ENCODE results near the gene MFAP2.
A peak's percentile ranks its signal among the peaks of the same experiment; 100 is the strongest.

The MFAP2 gene

DNA sequence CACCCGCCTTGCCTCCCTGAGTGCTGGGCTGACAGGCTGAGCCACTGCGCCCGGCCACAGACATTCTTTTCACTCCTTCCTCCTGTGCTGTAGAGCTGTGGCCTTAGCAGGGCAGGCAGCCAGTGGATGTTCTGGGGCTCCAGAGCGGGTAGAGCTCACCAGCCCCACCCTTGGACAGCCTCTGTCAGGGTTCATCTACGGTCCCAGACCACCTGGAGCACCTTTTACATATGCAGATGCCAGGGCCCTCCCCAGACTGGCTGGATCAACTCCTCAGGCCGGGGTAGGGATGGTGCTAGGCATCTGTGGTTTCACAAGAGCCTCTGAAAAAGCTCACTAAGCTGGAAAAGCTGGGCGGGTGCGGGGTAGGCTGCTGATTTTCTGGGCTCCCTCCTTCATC is 26.7 kb upstream of the MFAP2 start:
- DNase-seq, result no peak

DNA sequence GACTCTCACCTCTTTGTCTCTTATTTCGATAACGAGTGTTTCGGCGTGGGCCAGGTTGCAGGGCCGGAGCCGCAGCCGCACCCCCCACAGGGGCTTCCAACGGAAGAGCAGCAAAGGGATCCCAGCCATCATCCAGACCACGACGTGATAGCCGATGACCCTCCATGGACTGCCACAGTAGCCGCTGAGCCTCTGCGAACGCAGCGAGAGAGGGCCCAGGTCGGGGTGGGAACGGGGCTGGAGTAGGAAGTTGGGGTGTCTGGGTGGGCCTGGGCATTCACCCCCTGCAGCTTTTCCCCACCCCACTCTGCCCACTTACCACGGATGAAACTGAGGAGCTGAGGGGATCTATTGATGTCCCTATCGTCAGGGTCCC is 24.9 kb upstream of the MFAP2 start:
- DNase-seq, result no peak

DNA sequence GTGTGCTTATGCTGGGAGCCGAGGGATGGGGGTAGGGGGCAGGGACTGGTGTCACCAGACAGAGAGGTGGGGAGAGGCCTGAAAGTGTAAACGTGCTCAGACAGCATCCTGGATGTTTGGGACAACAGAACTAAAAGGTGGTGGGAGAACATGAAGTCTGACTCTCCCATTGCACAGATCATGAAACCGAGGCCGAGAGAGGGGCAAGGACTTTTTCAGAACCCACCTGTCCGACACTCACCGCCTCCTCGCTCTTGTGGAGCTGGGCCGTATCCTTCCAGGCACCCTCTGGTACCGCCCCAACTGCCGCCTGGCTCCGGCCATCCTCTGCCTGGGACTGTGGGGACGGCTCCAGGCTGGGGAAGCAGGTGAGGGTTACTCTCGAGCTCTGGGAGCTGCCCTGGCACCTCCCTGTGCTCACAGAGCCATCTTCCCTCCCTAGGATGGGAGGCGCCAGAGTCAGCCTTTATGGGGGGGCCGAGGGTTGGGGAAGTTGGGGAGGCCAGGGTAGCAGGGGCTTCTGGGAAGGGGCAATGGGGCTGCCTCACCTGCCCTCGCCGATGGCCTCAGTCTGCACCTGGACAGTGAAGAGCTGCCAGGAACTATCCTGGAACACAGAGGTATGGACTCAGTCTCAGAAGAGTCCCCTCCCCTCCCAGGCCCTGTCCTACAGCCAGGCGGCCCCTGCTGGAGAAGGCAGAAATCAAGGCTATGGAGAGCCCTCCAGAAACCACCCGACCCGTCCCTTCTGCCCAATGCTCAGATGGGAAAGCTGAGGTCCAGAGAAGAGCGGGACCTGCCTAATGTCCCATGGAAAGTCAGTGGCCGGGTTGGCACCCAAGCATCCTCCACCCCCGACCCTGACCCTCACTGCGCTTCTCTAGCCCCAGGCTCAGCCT is 24.3 kb upstream of the MFAP2 start:
- DNase-seq, result no peak

DNA sequence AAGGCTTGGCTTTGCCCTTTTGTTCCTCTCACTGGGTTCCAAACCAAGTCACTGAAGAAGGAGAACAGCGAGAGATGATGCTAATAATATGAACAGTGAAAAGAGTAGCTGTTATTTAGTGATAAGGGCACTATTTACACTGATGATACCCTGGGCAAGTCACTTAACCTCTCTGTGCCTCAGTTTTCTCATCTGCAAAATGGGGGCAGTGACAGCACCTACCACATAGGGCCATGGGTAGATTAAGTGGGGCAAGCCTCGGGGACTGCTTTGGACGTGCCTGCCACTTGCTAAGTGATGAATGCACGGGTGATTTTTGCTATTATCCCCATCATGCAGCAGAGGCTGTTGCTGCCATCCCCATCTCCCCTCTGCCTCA is 22.1 kb upstream of the MFAP2 start:
- DNase-seq, result no peak

DNA sequence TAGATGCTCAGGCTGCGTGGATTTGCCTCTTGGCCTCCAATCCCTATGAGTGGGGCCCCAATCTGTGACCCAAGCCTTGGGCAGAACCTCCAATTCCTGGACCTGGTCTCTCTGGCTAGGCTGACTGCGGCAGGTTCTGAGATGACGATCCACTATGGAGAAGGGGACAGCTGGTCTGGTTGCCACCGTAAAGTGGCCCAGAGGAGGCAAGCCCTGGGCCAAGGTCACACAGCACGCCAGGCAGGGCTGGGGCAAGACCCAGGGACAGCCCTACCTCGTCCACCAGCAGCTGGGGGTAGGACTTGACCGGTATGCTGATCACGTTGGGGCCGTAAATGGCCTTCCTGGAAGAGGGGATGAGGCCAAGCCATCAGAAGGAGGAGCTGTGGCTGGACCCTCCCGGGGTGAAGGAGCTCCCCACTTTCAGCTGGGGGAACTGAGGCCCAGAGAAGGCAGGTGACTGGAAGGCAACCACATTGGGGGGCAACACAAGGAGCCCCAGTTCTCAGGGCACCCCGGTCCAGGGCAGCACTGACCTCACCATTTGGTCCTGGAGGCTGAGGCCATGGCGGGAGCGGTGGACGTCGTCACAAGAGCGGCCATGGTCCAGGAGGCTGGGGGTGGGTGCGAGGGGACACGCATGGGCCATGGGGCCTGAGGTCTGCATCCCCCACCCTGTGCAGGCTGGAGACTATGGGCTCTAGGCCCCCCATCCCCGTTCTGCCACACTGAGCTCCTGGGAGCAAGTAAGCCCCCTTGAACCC is 21.5 kb upstream of the MFAP2 start:
- no peak for DNase-seq

DNA sequence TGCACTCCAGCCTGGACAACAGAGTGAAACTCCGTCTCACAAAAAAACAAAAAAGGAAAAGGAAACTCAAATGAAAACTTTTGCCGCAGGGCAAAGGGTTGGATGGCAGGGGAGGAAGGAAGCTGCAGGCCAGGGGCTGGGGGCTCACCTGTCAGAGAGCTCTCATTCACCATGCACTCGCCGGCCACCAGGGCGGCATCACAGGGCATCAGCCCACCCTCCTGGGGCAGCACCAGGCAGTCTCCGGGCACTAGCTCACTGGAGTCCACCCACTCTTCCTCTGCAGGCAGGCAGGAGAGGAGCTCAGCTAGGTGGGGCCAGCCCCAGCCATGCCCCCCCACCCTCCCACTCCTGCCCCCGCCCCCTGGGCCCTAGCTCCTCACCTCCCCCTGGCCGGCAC is 19.4 kb upstream of the MFAP2 start:
- DNase-seq, result no peak

DNA sequence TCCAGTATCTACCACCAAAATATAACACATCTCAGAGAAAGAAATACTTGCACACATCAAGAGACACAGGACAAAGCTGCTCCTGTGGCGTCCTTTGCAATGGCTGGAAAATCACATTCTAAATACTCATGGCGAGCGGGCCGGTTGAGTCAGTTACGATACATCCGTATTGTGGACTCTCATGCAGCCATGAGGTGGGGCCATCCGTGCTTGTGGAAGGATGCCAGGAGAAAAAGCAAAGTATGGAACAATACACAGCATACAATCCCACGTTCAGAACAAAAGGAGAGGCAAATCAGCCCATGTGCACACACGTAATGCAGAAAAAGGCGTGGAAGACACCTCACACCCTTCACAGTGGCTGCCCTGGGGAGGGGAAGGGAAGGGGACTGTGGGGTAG is 18.2 kb upstream of the MFAP2 start:
- DNase-seq, result no peak

DNA sequence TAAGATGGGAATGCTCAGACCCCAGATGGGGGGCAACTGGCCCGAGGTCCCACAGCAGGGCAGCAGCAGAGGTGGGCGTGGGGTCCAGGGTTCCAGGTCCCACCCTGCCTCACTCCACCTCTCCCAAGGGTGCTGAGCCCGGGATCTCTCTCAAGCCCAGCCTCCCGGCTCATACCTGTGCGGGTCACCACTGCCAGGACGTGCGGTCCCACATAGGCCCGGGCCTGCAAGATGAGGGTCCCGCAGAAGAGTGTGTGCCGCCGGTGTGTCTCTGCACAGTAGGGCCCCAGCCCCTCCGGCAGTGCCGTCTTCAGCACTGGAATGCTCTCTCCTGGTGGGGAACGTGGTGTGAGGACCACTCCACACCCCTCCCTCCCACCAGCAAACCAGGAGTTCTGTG is 16.4 kb upstream of the MFAP2 start:
- DNase-seq, result no peak

DNA sequence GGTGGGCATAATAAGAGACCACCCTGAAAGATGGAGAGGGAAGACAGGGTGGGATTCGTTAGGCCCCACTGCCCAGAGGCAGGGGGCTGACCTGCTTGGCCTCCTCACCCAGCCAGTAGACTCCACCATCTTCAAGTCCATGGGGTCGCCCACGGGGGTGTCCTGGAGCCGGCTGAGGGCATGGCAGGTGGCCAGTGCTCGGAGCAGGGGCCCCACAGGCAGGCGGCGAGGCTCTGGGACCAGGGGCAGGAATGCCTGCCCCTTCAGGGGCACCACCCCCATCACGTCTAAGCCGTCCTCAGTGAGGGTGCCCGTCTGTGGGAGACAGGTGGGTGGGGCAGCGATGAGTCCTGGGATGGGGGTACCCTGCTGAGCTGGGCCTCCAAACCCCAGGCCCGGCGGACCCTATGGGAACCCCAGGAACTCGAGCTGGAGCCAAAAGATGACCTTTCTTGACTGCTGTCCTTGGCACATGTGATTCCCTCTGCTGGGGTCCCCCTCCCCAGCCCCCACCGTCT is 13.2 kb upstream of the MFAP2 start:
- no peak for DNase-seq

DNA sequence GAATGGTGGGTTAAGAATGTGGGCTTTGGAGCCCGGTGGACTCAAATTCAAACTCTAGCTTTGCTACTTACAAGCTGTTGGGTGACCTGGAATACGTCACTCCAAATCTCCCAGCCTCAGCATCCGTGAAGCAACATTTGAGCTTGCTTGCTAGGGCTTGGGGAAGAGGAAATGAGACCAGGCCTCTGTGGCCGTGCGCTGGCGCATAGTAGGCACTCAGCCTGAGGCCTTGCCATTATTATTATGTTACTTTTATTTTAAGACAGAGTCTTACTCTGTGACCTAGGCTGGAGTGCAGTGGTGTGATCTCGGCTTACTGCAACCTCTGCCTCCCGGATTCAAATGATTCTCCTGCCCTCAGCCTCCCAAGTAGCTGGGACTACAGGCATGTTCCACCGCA is 12.3 kb upstream of the MFAP2 start:
- no peak for DNase-seq

DNA sequence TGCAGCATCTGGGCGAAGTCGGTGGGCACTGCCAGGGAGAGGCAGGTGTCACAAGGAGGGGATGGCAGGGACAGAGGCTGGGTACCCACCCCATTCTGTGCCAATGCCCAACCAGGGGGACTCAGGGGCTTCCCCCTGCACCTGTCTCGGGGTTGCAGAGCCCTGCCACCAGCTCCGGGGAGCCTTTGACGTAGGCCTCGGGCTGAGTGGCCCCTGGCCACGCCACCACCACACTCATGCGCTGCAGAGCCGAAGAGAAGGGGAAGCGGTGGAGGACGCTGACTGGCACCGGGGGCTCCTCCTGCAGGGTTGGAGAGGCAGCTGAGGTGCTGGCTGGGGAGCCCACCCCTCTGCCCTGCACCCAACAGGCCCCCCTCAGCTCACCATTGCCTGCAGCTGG is 11.7 kb upstream of the MFAP2 start:
- DNase-seq, result no peak

DNA sequence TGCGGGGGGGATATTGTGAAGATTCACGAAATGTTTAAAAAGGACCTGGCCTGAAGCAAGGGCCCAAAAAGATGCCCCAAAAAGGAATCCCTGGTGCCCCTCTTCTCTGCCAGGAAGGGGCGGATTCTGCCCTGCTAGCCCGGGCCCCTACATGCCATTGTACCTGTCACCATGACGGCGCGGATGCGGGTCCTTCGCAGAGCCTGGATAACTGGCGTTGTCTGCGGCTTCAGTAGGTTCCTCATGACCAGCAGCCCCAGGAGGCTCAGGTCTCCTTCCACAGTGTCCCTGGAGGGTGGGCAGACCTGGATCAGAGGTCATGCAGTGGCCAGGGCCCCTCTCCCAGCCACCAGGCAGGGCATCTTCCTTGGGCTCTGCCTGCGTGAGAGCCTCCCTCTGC is 11.2 kb upstream of the MFAP2 start:
- no peak for DNase-seq

DNA sequence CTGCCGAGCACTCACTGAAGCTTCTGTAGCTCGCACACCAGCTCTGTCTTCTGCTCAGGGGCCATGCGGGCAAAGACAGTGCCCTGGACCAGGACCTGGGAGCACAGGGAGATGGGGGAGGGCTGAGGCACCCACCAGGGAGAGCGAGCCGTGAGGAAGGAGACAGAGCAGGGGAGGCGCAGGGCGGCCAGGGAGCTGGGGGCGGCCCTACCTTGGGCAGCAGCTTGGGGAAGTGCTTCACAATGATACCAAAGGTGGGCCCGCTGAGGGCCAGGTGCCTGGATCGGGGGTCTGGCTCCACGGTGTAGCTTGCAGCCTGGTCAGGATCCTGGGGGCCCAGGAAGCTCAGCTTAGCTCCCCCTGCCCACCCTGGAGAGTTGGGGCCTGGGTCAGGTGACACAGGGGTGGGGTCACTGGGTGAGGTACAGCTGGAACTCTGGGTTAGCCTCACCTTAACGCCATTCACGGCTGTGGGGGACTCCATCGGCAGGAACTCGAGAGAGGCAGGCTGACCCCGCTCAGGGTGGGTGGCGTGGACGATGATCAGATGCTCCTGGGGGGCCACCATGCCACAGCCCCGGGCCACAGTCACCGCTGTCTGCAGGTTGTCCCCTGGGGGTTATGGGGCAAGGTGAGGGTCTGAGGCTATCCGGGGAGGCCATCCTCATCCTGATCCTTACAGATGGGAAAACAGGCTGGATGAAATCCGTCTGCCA is 9.4 kb upstream of the MFAP2 start:
- DNase-seq, result no peak

DNA sequence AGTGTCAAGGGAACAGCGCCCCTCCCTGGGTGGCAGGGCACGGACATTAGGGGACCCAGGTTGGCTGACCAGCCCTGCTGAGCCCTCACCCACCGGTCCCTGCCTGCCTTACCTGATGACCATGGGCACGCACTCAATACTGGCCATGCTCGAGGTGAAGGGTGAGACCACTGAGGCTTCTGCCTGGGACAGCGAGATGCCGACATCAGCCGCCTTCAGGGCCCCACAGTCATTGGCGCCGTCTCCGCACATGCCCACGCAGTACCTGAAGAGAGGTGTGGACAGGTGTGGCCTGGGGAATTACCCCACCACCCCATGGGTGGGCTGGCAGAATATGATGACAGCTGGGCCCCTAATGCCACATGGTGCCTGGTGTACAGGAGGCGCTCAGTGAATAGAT is 7.8 kb upstream of the MFAP2 start:
- no peak for DNase-seq

DNA sequence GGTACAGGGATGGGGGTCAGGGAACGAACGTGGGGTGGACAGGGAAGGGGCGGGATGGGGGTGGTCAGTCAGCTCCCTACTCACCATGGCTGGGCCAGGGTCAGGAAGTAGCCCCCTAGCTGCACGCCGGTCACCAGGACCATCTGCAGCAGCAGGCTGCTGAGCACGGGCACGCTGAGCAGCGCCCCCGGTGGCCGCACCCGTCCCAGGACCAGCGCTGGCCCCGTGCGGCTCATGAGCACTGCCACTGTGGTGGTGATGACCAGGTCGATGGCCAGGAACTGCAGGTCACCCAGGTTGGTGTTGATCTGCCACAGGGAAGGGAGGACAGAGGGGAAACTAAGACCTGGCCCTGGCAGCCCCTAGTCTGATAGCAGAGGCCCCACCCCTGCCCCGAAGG is 6.5 kb upstream of the MFAP2 start:
- no peak for DNase-seq

DNA sequence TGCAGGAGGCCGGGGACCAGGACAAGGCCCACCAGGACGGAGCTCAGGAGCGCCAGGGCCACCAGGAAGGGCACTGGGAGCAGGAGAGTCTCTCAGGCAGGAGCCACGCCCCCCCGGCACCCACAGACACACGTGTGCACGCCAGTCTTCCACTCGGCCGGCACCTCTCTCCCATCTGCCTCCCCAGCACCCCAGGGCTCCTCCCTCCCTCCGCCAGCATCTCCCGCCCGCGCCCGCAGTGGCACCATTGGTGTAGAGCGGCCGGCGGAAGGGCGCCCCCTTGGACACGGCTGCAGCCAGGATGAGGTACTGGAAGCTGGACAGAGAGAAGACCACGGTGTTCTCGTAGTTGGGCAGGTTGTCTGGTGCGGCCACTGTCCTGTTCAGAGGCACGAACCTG is 6.1 kb upstream of the MFAP2 start:
- no peak for DNase-seq

DNA sequence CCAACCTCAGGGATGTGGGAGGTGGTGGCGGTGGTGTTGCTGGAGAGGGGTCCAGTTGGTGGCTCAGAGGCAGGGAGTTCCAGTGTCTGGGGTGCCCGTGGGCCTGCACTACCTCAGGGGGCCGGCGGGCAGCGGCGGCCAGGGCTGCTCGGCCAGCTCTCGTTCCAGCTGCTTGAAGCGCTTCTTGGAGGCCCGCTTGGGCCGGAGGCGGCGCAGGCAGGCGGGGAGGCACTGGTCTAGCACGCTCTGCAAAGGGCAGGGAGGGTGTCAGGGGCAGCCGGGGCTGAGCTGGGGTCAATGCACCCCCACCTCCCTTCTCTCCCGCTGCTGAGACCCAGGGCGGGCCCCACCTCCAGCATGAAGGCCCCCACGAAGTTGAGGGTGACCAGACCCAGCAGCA is 5.7 kb upstream of the MFAP2 start:
- no peak for DNase-seq

DNA sequence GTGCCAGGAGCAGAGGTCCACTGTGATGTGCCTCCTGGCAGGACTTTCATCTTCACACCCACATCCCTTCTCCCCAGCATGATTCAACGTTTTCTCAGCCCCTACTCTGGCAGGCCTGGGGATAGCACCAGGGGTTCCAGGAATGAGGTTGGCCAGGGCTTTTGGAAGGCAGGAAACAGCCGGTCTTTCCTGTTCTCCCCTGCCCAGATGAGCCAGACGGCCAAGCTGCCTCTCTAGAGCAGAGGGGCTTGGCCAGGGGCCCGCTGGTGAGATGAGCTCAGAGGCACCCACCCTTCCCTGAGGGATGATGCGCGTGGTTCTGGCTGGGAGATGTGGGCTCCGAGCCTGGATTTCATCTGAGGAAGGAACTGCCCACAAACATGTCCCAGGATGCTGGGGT is 4.3 kb upstream of the MFAP2 start:
- DNase-seq, result peak in 8 of 14 donors; percentile 4 to 90 (median 23)

DNA sequence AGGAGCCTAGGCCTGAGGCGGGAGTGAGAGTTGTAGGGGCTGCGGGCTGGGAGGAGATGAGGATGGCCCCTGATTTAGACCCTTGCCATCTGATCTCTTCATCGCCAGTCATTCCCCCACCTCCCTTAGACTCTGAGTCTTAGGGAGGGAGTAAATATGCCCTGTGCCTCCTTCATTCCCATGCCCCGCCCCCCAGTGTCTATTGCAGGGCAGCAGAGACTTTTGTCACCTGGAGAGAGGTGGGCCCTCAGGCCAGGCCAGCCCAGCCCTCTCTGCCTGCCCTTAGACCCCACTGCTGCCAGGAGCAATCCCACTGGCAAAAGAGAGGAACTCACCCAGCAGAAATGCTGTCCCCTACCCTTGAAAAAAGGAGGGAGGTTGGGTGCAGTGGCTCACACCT is 3.2 kb upstream of the MFAP2 start:
- DNase-seq, result no peak

DNA sequence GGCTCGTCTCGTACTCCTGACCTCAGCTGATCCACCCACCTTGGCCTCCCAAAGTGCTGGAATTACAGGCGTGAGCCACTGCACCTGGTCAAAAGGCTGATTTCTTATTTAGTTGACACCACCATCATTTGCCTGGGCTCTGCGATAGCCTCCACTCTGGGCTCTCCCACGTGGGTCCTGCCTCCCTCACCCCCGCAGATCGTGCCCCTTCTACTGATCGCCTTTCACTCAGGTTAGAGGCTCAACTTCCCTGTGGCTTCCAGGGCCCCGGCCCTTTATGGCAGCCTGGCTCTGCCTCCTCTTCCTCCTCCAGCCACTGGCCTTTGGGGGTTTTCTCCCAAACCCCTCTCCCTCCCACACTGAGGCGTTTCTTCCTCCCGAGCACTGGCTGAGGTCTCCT is 2.5 kb upstream of the MFAP2 start:
- DNase-seq, result no peak

DNA sequence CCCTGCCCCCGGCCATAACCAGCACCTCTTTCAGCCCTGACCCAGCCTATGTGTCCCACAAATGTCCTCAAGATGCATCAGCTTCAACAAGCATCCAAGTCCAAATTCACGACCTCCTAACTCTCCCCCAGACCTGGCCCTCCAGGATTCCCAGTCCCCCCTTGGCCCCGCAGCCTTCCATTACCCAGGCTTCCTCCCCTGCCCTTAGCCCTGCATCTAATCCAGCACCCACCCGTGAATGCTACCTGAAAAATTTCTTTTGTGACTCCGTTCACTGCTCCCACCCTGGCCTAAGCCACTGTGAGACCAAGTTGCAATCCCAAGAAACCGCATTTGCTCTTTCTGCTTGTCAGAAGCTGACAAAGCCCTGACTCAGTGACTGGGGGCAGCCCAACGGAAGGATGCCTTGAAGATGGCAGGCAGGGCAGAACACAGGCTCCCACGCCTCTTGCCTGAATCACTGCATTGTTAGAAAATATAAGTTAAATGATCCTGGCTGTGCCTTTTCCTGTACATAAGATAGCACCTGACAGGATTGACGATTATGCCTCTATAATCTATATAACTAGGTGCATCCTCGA is 939 bp upstream of the MFAP2 start:
- DNase-seq, result no peak

DNA sequence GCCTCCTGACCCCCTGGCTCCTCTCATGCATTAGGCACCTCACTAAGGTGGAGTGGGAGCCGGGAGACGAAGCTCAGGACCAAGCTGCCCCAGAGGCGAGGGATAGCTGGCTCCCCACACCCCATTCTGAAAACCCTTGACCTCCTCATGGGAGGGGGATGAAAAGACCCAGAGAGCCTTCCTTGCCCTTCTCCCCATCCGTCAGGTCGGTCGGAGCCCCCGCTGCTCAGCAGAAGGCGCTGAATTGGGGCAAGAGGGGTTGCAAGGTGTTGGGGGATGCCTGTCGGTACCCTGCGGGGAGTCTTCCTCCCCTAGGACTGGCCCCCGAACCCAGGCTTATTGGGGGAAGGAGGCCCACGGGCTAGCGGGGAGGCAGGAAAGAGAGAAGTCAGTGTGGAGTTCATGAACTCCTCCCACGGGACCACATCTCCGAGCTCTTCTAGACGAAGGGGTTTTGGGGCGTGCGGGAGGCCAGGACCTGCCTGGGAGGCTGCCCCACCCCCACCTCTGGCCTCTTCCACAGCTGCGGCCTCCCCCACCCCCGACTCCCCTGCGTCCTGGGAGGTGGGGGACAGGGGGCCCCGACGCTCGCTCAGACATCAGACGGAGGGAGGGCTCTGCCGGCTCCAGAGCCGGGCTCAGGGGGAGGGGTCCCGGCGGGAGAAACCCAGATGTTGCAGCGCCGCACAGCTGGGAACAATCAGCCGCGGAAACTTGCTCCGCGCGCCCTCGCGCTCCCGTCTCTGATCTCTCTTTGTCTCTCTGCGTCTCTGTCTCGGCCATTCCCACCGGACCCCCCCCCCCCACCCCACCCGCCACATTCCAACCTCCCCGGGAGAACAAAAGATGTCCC is 719 bp downstream of the MFAP2 start:
- no peak for DNase-seq
